Pancreas (tissue), 10 donors: ENCODE data around the gene ID4. TPM values are rescaled to one million over a fixed set of nuclear protein-coding genes. Genes with fewer than 3 reads are reported as not detected.

Experiments
- ATAC-seq, 4 donors: fragments of 200-7000 bp; cut with Tn5 transposase; one replicate each; pipeline versions ENCODE4 v1.8.0 to v1.9.1; 2020; ENCODE audit warnings: mild to moderate bottlenecking in 4 of 4, moderate library complexity in 4 of 4
- DNase-seq, 6 donors: peaks; one replicate each; pipeline ENCODE4 v3.0.0-alpha.2; 2020
- FAIRE-seq: peaks from 2 replicates; lab custom pipeline; 2012; peaks lifted over from hg19 to GRCh38; lab: Jason Lieb, UNC
- H3K27ac ChIP-seq, 4 donors: fragments of 200-600 bp; sonication (generic); 1 replicate in 3 of 4; 2 replicates in 1 of 4; pipeline versions ENCODE4 v1.5.0 to v1.8.0; 2020
- H3K27me3 ChIP-seq, 4 donors: fragments of 200-600 bp; one replicate each; pipeline ENCODE4 v1.8.0; 2021
- H3K36me3 ChIP-seq, 3 donors: fragments of 200-600 bp; sonication (generic) in 1 of 3; one replicate each; pipeline versions ENCODE4 v1.5.0 to v1.8.0; 2020 to 2021
- H3K4me1 ChIP-seq, 3 donors: fragments of 200-600 bp; one replicate each; pipeline ENCODE4 v1.8.0; 2021
- H3K4me3 ChIP-seq, 4 donors: fragments of 200-600 bp; sonication (generic) in 2 of 4; one replicate each; pipeline versions ENCODE4 v1.5.0 to v1.8.0; 2020 to 2021
- H3K9me3 ChIP-seq, 4 donors: fragments of 200-600 bp; one replicate each; pipeline ENCODE4 v1.8.0; 2021
- WGBS, 2 donors: extraction: QIAGEN DNeasy Blood & Tissue Kit; methylation state at CpG; one replicate each; pipeline ENCODE4 v1.1.7; 2013; 5-methylcytosine and 5-hydroxymethylcytosine counted together
- intact Hi-C, 3 donors: fragments of 100-400 bp; cut with DNase I; formaldehyde crosslinking; loops; one replicate each; pipeline versions ENCODE4 v1.11.1 to v1.14.2; 2022
- polyA plus RNA-seq, 2 donors: library from polyadenylated mRNA; stranded (reverse); fragments of 200-250 nt; gene quantifications; one replicate each; pipeline ENCODE4 v1.2.3, GENCODE V29; 2013
- total RNA-seq, 6 donors: library from RNA; stranded (reverse); fragmentation: NEBNext Ultra II Directional in 4 of 6; extraction: Animal tissue kit (Norgen Biotek cat#: 25700) in 4 of 6; gene quantifications; one replicate each; pipeline versions ENCODE4 v1.2.1 to v1.2.4, GENCODE V29; 2021 to 2023
- TF ChIP-seq, protein P1 (sequence below), 4 donors: fragments of 200-600 bp; sonication (generic) in 3 of 4; IDR thresholded peaks; one replicate each; pipeline versions ENCODE4 v1.5.0 to v1.8.0; 2021; ENCODE audit warnings: antibody characterized with exemption in 4 of 4
- donor health status: healthy with polysubstance abuse.
- donor health status: DM: no; HTN: no; CAD: no; lungs with moderate emphysema.
- donor health status: DM: no; HTN: no; CAD: no.
- donor health status: control.
- donor health status: control.
- donor health status: Bipolar disorder and iron deficiency.
- donor health status: DM: yes; HTN: yes; CAD: no.
- donor health status: DM: no; HTN: no; CAD: no.
- donor health status: DM: no; HTN: no; CAD: no.
- donor health status: DM: yes; HTN: yes; CAD: no.

ID4 gene
- total and polyA plus RNA-seq, 8 donors, result 11.8 to 23.0 (median 16.8) TPM

- no peak overlapping the region for H3K27ac ChIP-seq
- no peaks in the 10 kb centered on the region for H3K9me3 ChIP-seq
- FAIRE-seq, result no peak
- peaks cover 9 to 22% (median 19%) of the 10 kb centered on the region in 3 donors for H3K4me1 ChIP-seq
- no peak for DNase-seq
- ATAC-seq, result no peak
- no peak overlapping the region for H3K4me3 ChIP-seq
- 82% methylated on average over 18 of the region's 18 CpGs for WGBS, 2 donors
- TF ChIP-seq, protein P1, sequence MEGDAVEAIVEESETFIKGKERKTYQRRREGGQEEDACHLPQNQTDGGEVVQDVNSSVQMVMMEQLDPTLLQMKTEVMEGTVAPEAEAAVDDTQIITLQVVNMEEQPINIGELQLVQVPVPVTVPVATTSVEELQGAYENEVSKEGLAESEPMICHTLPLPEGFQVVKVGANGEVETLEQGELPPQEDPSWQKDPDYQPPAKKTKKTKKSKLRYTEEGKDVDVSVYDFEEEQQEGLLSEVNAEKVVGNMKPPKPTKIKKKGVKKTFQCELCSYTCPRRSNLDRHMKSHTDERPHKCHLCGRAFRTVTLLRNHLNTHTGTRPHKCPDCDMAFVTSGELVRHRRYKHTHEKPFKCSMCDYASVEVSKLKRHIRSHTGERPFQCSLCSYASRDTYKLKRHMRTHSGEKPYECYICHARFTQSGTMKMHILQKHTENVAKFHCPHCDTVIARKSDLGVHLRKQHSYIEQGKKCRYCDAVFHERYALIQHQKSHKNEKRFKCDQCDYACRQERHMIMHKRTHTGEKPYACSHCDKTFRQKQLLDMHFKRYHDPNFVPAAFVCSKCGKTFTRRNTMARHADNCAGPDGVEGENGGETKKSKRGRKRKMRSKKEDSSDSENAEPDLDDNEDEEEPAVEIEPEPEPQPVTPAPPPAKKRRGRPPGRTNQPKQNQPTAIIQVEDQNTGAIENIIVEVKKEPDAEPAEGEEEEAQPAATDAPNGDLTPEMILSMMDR (IDR thresholded peaks at IDR 0.05), result no peak
- H3K36me3 ChIP-seq, result no peaks in the 10 kb centered on the region
- no peaks in the 10 kb centered on the region for H3K27me3 ChIP-seq
- intact Hi-C loops, result no loop called here
These were observed 29.2 kb downstream of the ID4 start for GRCh38 chr6:19866173-19866984.

DNA sequence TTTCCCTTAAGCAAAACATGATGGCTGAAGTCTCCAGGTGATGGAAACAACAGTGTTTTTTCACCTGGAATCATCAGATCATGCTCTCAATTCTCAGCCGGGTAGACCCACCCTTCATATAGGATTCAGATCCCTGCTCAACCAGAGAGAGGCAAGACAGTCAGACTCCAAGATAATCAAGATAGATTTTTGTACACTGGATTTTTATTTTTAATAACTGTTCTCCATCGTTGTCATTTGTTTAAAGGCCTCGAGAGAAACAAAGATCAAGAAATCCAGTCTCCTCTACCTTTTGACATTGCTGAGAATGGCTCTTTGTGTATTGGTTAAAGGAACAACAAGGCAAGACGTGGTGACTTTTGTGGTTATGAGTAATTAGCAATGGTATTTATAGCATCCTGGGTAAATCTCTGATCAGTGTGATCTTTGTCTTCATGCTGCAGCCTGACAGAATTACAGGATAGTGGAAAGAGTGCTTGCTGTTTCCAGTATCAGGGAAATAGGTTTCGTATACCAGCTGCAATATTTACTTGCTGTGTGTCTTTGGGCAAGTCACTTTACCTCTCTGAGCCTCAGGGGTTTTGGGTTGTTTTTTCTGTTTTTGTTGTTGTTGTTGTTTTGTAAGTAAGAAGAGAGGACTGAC, 29.9 kb downstream of the ID4 start:
- Histone ChIP-seq H3K4me3 (no peak overlapping the region), H3K4me1 (peaks cover 9 to 22% (median 19%) of the 10 kb centered on the region in 3 donors), H3K36me3 (no peaks in the 10 kb centered on the region), H3K9me3 (no peaks in the 10 kb centered on the region), H3K27me3 (no peaks in the 10 kb centered on the region), H3K27ac (no peak overlapping the region)
- DNase-seq (no peak), ATAC-seq (no peak), FAIRE-seq (no peak)
- WGBS, 2 donors, result 83 to 85% methylated on average over 5 of the region's 5 CpGs
- TF ChIP-seq, protein P1 (IDR thresholded peaks at IDR 0.05), result no peak
- intact Hi-C loops, result no loop called here

GRCh38 chr6:19869464-19869863, 32.3 kb downstream of the ID4 start:
- WGBS, 2 donors, result 91 to 93% methylated on average over 9 of the region's 9 CpGs
- intact Hi-C loops, result no loop called here
- no peak overlapping the region for H3K27ac ChIP-seq

DNA sequence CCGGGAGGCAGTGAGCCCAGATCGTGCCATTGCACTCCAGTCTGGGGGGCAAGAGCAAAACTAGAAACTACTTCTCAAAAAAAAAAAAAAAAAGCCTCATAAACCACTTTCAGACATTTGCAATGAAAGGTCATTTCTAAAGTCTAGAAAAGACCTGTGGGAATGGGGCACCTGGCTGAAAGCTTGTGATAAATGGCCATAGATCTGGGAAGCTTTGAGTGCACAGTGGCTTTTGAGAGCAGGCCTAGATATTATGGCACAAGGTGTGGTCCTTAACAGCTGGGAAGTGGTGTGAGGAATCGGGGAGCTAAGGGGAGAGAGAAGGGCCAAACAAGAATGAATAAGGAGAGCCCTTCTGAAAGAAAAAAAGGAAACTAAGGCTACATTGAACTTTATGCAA, 33.2 kb downstream of the ID4 start:
- Histone ChIP-seq H3K4me3 (no peak overlapping the region), H3K9me3 (no peaks in the 10 kb centered on the region), H3K36me3 (no peaks in the 10 kb centered on the region), H3K27me3 (no peaks in the 10 kb centered on the region), H3K4me1 (peaks cover 0 to 8% (median 4%) of the 10 kb centered on the region in 3 donors), H3K27ac (no peak overlapping the region)
- WGBS, 2 donors, result 43 to 55% methylated on average over 3 of the region's 3 CpGs
- DNase-seq (peak in 3 of 6 donors; percentile 48 to 72 (median 65)), ATAC-seq (peak; percentile 58 to 90 (median 76)), FAIRE-seq (no peak)
- intact Hi-C loops, result no loop called here
- TF ChIP-seq, protein P1 (IDR thresholded peaks at IDR 0.05), result no peak

More at GRCh38 chr6:19869464-19869863, 32.3 kb downstream of the ID4 start:
- TF ChIP-seq, protein P1 (IDR thresholded peaks at IDR 0.05), result no peak
- Histone ChIP-seq H3K4me1 (peaks cover 5 to 13% (median 10%) of the 10 kb centered on the region in 3 donors), H3K36me3 (no peaks in the 10 kb centered on the region), H3K4me3 (no peak overlapping the region), H3K9me3 (no peaks in the 10 kb centered on the region), H3K27me3 (no peaks in the 10 kb centered on the region)
- no peak for ATAC-seq
- DNase-seq, result no peak
- no peak for FAIRE-seq
